Measurements from ENCODE around the gene PLP1.
"Not testable (repeated sequence)": the region's sequence is repeated elsewhere in the genome, so short reads cannot be mapped to it uniquely, and the experiment has no call there.

Gene PLP1, protein sequence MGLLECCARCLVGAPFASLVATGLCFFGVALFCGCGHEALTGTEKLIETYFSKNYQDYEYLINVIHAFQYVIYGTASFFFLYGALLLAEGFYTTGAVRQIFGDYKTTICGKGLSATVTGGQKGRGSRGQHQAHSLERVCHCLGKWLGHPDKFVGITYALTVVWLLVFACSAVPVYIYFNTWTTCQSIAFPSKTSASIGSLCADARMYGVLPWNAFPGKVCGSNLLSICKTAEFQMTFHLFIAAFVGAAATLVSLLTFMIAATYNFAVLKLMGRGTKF

GRCh38 chrX:103776546-103776945, at the start of gene PLP1:
PLP1 (plus strand) TSS chrX:103776840; CDS start chrX:103776996, 156 bp downstream.
- no peak for DNase-seq

DNA sequence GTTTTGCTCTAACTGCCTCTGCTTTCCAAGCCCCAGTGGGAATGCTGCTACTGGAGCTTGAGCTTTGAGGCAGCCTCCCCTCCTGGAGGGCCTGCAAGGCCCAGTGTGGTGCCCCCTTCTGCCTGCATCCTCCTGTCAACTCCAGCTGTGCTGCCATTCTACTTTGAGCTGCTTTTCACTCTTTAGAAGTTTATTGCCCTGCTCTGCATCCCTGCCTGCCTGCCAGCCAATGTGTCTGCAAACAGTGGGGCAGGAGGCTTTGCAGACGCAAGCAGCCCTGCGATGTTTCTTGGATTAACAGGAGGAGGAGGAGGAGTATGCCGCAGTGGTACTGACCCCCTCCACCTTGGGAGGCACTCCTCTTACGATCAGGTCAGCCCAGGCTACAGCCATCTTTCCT, 49.5 kb upstream of the PLP1 start:
- no peak for DNase-seq

DNA sequence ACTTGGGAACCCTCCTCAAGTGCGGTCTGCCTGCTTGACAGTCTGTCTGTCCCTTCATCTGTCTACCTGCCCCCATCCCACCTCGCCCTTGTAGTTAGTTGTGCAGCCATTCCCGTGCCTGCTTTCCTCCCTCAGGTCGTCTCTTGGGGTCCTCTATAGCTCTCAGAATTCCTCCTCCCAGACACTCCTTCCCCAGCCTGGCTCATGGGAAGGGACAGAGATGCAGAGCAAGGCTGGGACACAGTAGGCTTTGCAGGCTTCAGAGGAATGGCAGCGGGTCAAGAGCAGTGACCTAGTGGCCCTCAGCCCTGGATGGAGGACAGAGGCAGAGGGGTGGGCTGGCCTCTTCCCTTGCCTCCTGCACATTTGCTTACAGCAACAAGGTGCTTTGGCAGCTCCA, 47.6 kb upstream of the PLP1 start:
- no peak for DNase-seq

DNA sequence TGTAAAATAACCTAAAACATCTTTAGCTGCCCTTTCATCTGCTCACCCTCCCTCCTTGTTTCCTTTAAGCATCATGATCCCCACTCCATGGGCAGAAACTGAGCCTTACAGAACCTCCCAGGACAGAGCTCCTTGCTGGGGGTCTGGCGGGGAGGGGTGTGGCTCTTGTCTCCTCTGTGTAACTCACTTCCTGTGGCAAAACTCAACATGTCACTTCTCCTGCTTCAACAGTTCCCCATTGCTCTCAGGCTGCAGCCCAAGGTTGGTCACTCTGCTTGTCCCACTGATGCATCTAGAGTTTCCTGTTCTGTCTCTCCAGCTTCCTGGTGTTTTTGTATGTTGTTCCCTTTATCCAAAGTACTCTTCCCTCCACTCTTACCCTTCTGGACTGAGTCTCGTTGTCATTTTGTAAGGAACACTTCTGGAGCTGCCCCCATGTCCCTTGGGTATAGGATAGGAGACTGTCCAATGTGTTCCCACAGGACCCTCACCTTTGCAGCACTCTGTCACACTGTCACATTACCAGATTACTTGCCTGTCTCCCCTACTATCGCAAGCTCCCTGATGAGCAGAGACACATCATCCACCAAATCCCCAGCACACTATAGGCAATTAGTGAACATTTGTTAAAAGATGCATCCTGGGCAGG, 46.4 kb upstream of the PLP1 start:
- no peak for DNase-seq

GRCh38 chrX:103730796-103731493, 45.7 kb upstream of the PLP1 start:
- no peak for DNase-seq

DNA sequence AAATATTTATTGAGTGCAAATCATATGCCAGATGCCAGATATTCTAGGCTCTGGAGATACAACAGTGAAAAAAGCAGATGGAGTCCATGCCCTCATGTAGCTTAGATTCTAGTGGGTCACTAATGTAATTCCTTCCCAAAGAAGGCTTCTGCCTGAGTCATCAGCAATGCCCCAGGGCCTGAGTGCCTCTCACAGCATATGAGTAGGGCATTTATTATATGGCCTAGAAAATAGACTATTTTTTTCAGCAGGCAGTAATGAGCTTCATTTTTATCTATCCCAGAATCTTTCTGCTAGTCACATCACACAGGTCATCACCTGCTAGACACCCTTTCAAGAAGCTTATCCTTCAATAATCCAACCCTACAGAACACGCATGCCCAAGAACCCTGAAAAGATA, 43.6 kb upstream of the PLP1 start:
- DNase-seq, result no peak

DNA sequence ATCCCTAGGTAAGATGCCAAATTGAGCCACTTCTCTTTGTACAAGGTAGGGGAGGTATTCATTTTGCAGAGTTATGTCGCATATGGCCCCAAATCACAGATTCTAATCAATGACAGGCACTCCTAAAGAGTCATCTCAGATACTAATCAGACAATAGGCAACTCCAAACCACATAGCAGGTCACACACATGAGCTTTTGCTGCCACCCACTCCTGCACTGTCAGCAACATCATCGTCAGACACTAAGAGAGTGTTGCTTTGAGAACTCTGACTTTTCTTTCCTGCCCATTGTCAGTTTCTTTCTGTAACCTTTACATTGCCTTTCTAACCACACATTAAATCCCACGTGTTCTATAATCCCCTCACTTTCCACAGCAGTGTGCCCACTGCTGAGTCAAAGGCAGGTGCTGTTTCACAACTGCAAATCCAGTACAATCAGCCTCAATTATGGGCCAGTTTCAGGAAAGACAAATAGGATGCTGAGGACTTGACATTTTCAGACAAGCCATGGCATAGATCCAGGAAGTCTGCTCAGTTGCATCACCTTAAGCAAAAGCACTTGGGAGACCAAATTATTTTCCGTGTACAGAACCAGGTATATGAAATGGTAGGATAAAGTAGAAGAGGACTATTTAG, 42.4 kb upstream of the PLP1 start:
- no peak for DNase-seq

DNA sequence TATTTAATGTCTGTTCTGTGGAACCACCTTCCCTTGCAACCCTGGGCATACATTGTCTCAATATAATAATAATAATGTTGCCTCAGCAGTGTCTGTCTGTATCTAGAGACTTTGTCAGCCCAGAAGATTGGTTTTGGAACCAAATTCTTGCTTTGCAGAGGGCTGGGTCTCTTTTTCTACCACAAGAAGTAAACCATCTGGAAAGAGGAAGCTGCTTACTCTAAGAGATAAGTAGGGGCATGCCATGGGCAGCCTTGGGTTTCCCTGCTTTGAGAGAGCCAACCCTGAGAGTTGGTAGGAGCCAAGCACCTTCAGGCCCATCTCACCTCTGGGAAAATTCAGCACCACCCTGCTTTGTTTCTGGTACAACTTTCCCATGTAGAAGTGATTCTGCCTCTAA, 38.9 kb upstream of the PLP1 start:
- no peak for DNase-seq

DNA sequence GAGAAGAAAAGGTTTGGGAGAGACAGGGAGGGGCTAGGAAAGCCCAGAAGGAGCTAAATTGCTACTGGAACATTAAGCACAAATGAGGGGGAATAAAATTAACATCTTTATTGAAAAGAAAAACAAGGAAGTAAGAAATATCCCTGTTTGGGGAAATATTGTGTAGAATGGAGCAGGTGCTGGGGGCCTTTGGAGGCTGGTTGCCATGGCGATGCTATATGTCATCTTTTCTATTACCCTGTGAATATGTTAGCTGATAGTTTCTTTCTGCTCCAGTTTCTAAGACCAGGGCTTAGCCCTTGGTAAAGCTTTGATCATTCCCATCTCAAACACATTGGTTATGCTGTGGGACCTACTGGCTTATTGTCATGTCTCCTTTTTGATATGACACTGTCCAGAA, 37.2 kb upstream of the PLP1 start:
- DNase-seq, result no peak

- no peak for DNase-seq
These were observed 34.8 kb upstream of the PLP1 start for GRCh38 chrX:103741879-103742278.

GRCh38 chrX:103742339-103742738, 34.3 kb upstream of the PLP1 start:
- DNase-seq, result no peak

- no peak for DNase-seq
These were observed 29.5 kb upstream of the PLP1 start for GRCh38 chrX:103747163-103747562.

DNA sequence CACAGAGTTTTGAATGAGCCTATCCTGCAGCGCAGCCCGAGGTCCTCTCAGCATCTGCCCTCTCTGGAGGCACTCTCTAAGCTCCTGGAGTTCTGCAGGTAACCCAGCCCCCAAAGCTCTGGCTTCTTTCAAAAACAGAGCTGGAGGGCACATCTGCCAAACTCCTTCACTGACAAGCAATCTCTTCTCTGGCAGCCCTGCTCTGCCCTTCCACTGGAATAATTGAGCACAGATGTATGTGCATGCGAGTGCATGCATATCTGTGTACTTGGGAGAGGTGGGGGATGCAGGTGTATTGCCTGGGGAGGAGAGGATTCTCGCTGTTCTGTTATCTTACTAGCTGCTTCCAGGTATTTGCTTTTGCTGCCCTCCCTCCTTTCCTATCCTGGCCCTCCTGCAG, 22.2 kb upstream of the PLP1 start:
- DNase-seq, result no peak

DNA sequence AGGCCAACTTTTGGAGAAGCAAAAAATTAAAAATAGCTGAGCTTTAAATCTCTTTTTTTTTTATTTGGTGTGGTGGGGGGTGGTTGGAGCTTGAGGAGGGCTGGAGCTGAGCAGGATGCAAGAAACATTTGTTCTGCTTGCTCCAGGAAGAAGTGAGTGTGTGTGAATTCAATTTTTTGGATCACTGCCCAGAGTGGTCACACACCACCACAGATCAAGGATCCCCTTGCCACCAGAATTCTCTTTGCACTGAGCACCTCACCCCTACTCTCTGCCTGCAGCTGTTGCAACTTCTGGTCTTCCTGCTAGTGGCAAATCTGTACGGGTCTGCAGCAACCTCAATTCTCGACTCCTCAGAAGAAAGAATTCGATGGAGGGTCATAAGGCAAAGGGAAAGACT, 19.9 kb upstream of the PLP1 start:
- no peak for DNase-seq

DNA sequence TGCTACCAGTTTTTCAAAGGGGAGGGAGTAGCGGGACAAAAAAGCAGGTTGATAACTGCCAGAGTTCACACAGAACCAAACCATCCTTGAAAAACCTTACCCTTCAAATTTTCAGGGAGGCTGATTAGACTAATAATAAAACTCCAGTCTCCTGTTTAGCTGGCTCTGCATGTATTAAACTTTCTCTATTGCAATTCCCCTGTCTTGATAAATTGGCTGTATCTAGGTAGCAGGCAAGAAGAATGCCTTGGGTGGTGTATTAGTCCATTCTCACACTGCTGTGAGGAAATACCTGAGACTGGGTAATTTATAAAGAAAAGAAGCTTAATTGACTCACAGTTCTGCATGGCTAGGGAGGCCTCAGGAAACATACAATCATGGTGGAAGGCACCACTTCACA, 18.1 kb upstream of the PLP1 start:
- DNase-seq, result no peak

GRCh38 chrX:103763541-103763940, 13.1 kb upstream of the PLP1 start:
- DNase-seq, result not testable (repeated sequence)

GRCh38 chrX:103766813-103767555, 9.7 kb upstream of the PLP1 start:
- not testable (repeated sequence) for DNase-seq

GRCh38 chrX:103773445-103773844, 3.2 kb upstream of the PLP1 start:
- DNase-seq, result no peak

DNA sequence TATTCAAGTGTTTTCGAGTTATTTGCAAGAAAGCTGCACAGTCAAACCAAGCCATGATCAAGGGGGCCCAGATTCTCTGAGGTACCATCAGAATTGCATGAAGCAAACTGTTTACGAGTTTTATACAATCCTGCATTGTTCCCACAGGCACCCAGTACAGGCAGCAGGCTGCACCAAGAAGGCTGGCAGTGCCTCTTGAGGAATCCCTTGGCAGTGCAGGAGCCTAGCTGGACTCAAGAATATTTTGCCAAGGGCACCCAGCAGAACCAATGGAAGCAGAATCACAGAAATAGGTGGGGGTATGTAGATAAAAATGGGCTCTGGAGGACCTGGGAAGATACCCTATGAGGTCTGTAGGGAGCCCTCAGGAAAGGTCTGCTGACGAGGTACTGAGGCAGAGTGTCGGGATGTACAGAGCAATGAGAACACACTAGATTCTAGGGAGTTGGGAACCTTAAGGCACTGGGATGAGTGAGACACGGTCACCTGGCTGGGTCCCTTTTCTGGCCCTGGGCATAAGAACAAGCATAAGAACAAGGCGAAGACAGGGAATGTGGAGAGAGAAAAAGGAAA, 2.5 kb upstream of the PLP1 start:
- DNase-seq, result no peak

DNA sequence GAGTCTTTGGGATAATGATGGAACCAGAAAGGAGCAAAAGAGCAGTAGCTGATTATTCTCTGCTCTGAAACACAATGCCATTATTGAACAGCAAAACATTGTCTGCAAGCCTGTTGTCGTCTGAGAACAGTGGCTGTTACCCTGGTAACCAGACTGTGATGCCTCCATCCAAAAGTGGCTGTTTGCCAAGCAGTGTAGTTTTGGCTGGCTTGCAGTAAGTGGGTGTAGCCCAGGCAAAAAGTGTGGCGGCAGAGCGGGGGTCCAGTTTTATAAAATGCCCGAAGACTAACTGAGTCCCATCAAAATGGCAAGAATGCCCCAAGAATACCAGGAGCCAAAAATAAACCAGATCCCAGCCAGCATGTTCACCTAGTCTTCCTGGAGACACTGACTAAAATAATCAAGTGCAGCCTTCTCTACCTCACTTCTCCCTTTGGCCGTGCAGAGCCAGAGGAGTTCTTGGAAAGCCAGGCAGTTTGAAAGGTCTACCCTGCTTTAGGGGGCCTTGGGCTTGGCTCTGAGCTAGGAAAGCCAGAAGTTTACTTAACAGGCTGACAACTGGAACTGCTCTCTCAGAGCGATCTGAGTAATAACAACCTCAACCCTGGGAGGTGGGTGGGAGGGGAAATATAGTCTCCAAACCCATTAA, 2.6 kb downstream of the PLP1 start:
- no peak for DNase-seq

DNA sequence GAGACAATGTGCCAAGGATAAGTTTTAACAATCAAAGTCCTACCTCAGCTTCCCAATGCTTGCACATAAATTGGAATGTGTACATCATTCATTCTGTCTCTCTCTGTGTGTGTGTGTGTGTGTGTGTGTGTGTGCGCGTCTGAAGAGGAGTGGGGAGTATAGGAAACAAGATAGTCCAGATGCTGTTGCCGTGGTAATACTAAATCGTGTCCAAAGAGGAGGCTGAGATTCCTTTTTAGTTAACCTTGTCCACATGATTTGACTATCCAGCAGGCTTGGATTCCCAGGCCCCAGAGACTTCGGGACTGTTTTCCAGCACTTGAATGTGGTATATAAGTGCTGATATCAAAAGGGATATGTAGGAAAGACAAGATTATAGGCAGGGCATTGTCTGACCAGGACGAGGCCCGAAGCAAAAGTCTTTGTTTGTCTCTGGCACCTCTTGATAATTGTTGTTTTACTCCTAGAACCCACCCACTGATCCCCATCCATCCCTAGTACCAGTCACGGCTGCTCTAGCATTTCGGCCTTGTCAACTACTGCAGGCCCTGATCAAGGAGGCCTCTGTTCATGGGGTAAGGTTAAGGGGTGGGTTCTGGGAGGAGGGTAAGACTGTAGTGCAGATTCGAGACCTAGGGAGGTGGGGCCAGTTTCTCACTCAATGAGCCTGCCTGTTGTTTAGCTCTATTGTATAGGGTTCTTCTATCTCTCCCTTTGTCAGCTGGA, 3.9 kb downstream of the PLP1 start:
- DNase-seq, result no peak

- no peak for DNase-seq
These were observed 4.4 kb downstream of the PLP1 start for GRCh38 chrX:103781062-103781402.
